ENCODE data around the gene TYMP.

The TYMP gene

GRCh38 chr22:50490531-50491308 is 39.1 kb downstream of the TYMP start:
- no peak overlapping the region for H3K9ac ChIP-seq (ENCODE audit: low read length)

GRCh38 chr22:50489363-50490243 is 40.2 kb downstream of the TYMP start:
- no peaks in the 10 kb centered on the region for H3F3A ChIP-seq (ENCODE audit: insufficient read depth, low read length)

More at GRCh38 chr22:50490531-50491308, 39.1 kb downstream of the TYMP start:
- Histone ChIP-seq H3K36me3 (ENCODE audit: insufficient read depth, low read length) (no peaks in the 10 kb centered on the region), H3K9me3 (ENCODE audit: low read length) (no peaks in the 10 kb centered on the region), H3K4me2 (ENCODE audit: low read length) (no peak overlapping the region), H2AFZ (ENCODE audit: low read length) (no peak overlapping the region), H3K79me2 (ENCODE audit: insufficient read depth, low read length) (no peaks in the 10 kb centered on the region), H3K4me1 (ENCODE audit: insufficient read depth, low read length, severe bottlenecking) (peaks cover 18% of the 10 kb centered on the region), H3F3A (ENCODE audit: insufficient read depth, low read length) (no peaks in the 10 kb centered on the region), H3K27ac (ENCODE audit: low read depth, low read length, poor library complexity, severe bottlenecking) (no peak overlapping the region), H3K4me3 (ENCODE audit: low read depth, low read length, poor library complexity, severe bottlenecking) (no peak overlapping the region), H3K9me2 (ENCODE audit: low read depth, low read length) (no peaks in the 10 kb centered on the region), H4K20me1 (ENCODE audit: insufficient read depth, low read length) (no peaks in the 10 kb centered on the region), H3K27me3 (ENCODE audit: insufficient read depth, low read length) (no peaks in the 10 kb centered on the region)
- TF ChIP-seq EZH2 (IDR thresholded peaks at IDR 0.05; ENCODE audit: borderline replicate concordance, low read length) (no peak), CTCF (IDR thresholded peaks at IDR 0.05; ENCODE audit: low read length) (no peak)

GRCh38 chr22:50488886-50489285 is 40.9 kb downstream of the TYMP start:
- no peaks in the 10 kb centered on the region for H3K9me3 ChIP-seq (ENCODE audit: low read length)
- peaks cover 26% of the 10 kb centered on the region for H3K4me1 ChIP-seq (ENCODE audit: insufficient read depth, low read length, severe bottlenecking)
- no peak overlapping the region for H3K4me3 ChIP-seq (ENCODE audit: low read depth, low read length, poor library complexity, severe bottlenecking)
- H3K27me3 ChIP-seq (ENCODE audit: insufficient read depth, low read length): no peaks in the 10 kb centered on the region
- no peak overlapping the region for H3K4me2 ChIP-seq (ENCODE audit: low read length)
- no peaks in the 10 kb centered on the region for H3K9me2 ChIP-seq (ENCODE audit: low read depth, low read length)
- H3K9ac ChIP-seq (ENCODE audit: low read length): no peak overlapping the region
- no peak overlapping the region for H2AFZ ChIP-seq (ENCODE audit: low read length)
- no peaks in the 10 kb centered on the region for H4K20me1 ChIP-seq (ENCODE audit: insufficient read depth, low read length)
- no peaks in the 10 kb centered on the region for H3K79me2 ChIP-seq (ENCODE audit: insufficient read depth, low read length)
- H3F3A ChIP-seq (ENCODE audit: insufficient read depth, low read length): no peaks in the 10 kb centered on the region
- H3K27ac ChIP-seq (ENCODE audit: low read depth, low read length, poor library complexity, severe bottlenecking): no peak overlapping the region
- TF ChIP-seq CTCF (IDR thresholded peaks at IDR 0.05; ENCODE audit: low read length): no peak
- no peak for TF ChIP-seq EZH2 (IDR thresholded peaks at IDR 0.05; ENCODE audit: borderline replicate concordance, low read length)
- H3K36me3 ChIP-seq (ENCODE audit: insufficient read depth, low read length): no peaks in the 10 kb centered on the region

More at GRCh38 chr22:50489363-50490243, 40.2 kb downstream of the TYMP start:
- Histone ChIP-seq H3K9me3 (ENCODE audit: low read length) (no peaks in the 10 kb centered on the region), H2AFZ (ENCODE audit: low read length) (no peak overlapping the region), H3K9me2 (ENCODE audit: low read depth, low read length) (no peaks in the 10 kb centered on the region), H3K9ac (ENCODE audit: low read length) (no peak overlapping the region), H3K4me2 (ENCODE audit: low read length) (no peak overlapping the region), H4K20me1 (ENCODE audit: insufficient read depth, low read length) (no peaks in the 10 kb centered on the region), H3K79me2 (ENCODE audit: insufficient read depth, low read length) (no peaks in the 10 kb centered on the region), H3K27ac (ENCODE audit: low read depth, low read length, poor library complexity, severe bottlenecking) (no peak overlapping the region), H3K4me1 (ENCODE audit: insufficient read depth, low read length, severe bottlenecking) (peaks cover 19% of the 10 kb centered on the region), H3K36me3 (ENCODE audit: insufficient read depth, low read length) (no peaks in the 10 kb centered on the region), H3K27me3 (ENCODE audit: insufficient read depth, low read length) (no peaks in the 10 kb centered on the region), H3K4me3 (ENCODE audit: low read depth, low read length, poor library complexity, severe bottlenecking) (no peak overlapping the region)
- TF ChIP-seq CTCF (IDR thresholded peaks at IDR 0.05; ENCODE audit: low read length) (no peak), EZH2 (IDR thresholded peaks at IDR 0.05; ENCODE audit: borderline replicate concordance, low read length) (no peak)

Measured in OCI-LY1 (cell line).